Neural crest cell (in vitro differentiated cells): ENCODE measurements around the gene APBA1. TPM values are rescaled to one million over a fixed set of nuclear protein-coding genes. Genes with fewer than 3 reads are reported as not detected.
A peak's percentile ranks its signal among the peaks of the same experiment; 100 is the strongest.

Source experiments
- DNase-seq: peaks from one replicate; pipeline ENCODE4 v3.0.0; 2021; ENCODE audit warnings: low read depth, mixed read lengths, low spot score
- H3K27ac Mint-ChIP-seq: one replicate; pipeline ENCODE4 v1.8.0; 2021; ENCODE audit warnings: mild to moderate bottlenecking, mixed read lengths; ENCODE audit not compliant: unreplicated experiment
- H3K27me3 Mint-ChIP-seq: 2 replicates; pipeline ENCODE4 v1.8.0; 2021; ENCODE audit warnings: low read depth, mild to moderate bottlenecking, mixed read lengths
- H3K36me3 Mint-ChIP-seq: 2 replicates; pipeline ENCODE4 v1.8.0; 2021; ENCODE audit warnings: low read depth, mild to moderate bottlenecking, mixed read lengths
- H3K4me1 Mint-ChIP-seq: 2 replicates; pipeline ENCODE4 v1.8.0; 2021; ENCODE audit warnings: mixed read lengths
- H3K4me3 Mint-ChIP-seq: one replicate; pipeline ENCODE4 v1.8.0; 2021; ENCODE audit warnings: mild to moderate bottlenecking, mixed read lengths
- H3K9me3 Mint-ChIP-seq: 2 replicates; pipeline ENCODE4 v1.8.0; 2021; ENCODE audit warnings: mixed read lengths
- total RNA-seq: library from RNA; stranded (reverse); gene quantifications from 2 replicates; pipeline ENCODE4 v1.2.1, GENCODE V29; 2021
- TF ChIP-seq, protein P1 (sequence below): fragments of 200-600 bp; sonication (generic); conservative IDR thresholded peaks from 2 replicates; pipeline ENCODE4 v1.5.0; 2021; ENCODE audit warnings: antibody characterized with exemption, mild to moderate bottlenecking

The APBA1 gene
- total RNA-seq, 1 donor from 2014 or later = 3.7 TPM

DNA sequence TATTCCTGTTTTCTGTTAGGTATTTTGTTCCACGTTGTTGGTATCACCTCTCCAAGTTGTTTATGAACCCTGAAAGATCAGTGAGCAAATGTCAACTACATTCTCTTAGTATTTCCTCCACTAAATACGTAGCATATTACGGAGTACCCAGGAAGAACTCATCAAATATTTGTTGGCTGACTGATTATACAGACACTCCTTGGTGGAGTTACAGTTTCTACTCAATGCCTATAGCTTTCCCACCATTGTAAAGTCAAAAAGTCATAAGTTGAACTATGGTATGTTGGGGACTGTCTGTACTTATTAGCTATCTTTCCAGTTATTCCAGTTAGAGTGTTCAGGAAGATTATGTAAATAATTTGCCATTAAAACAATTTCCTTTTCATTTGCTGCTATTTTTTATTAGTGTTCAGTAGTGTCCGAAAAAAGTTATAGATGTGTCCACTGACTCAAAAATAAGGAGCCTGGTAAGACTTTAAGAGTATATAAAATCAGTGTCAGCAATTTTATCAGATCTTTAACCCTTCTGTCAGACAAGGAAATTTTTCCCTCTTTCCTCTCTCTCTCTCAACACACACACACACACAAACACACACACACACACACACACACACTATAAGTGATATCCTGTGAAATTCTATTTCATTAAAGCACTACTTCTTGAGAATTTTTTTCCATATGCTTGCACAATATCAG is 6.8 kb upstream of the APBA1 start:
- Mint-ChIP-seq H3K27ac (no peak overlapping the region), H3K9me3 (no peaks in the 10 kb centered on the region), H3K36me3 (no peaks in the 10 kb centered on the region), H3K4me1 (no peaks in the 10 kb centered on the region), H3K4me3 (no peak overlapping the region), H3K27me3 (no peaks in the 10 kb centered on the region)
- DNase-seq = no peak
- TF ChIP-seq, protein P1, sequence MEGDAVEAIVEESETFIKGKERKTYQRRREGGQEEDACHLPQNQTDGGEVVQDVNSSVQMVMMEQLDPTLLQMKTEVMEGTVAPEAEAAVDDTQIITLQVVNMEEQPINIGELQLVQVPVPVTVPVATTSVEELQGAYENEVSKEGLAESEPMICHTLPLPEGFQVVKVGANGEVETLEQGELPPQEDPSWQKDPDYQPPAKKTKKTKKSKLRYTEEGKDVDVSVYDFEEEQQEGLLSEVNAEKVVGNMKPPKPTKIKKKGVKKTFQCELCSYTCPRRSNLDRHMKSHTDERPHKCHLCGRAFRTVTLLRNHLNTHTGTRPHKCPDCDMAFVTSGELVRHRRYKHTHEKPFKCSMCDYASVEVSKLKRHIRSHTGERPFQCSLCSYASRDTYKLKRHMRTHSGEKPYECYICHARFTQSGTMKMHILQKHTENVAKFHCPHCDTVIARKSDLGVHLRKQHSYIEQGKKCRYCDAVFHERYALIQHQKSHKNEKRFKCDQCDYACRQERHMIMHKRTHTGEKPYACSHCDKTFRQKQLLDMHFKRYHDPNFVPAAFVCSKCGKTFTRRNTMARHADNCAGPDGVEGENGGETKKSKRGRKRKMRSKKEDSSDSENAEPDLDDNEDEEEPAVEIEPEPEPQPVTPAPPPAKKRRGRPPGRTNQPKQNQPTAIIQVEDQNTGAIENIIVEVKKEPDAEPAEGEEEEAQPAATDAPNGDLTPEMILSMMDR = no peak

DNA sequence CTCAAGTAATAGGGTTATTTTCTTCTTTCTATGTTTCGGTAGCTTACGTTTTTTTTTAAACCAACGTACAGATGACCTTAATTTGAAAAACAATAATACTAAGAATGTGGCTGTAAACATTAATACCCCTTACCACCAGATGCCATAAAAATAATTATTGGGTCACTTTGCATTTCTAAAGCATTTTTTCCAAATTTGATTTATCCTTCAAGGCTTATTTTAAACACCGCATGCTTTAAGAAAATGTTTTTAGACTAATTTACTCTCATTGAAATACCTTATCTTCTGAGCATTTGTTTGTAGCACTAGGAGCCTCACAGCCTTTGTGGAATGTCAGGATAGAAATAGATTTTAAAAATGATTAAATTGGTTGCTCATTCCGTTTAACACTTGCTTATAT is 5.8 kb upstream of the APBA1 start:
- no peaks in the 10 kb centered on the region for H3K27me3 Mint-ChIP-seq
- peaks cover 5% of the 10 kb centered on the region for H3K4me1 Mint-ChIP-seq
- H3K9me3 Mint-ChIP-seq = no peaks in the 10 kb centered on the region
- no peak overlapping the region for H3K27ac Mint-ChIP-seq
- TF ChIP-seq, protein P1 = no peak
- H3K4me3 Mint-ChIP-seq = no peak overlapping the region
- H3K36me3 Mint-ChIP-seq = no peaks in the 10 kb centered on the region
- no peak for DNase-seq

DNA sequence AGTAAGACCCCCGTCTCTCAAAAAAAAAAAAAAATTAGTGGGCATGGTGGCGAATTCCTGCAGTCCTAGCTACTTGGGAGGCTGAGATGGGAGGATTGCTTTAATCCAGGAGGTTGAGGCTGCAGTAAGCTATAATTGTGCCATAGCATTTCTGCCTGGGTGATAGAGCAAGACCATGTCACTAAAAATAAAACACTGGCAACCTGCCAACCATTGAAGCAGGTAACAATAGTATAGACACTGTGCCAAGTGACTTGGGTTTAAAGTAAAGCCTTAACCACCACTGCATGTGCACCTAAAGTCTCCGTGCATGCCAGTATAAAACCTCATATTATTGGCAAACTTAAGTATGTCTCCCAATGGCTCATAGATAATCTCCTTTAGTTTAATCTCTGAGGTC is 3.4 kb upstream of the APBA1 start:
- H3K27ac Mint-ChIP-seq = no peak overlapping the region
- no peaks in the 10 kb centered on the region for H3K36me3 Mint-ChIP-seq
- TF ChIP-seq, protein P1 = no peak
- H3K27me3 Mint-ChIP-seq = peaks cover 13% of the 10 kb centered on the region
- DNase-seq = no peak
- no peaks in the 10 kb centered on the region for H3K9me3 Mint-ChIP-seq
- no peak overlapping the region for H3K4me3 Mint-ChIP-seq
- H3K4me1 Mint-ChIP-seq = peaks cover 17% of the 10 kb centered on the region

GRCh38 chr9:69674716-69675438 is 2.7 kb upstream of the APBA1 start:
- DNase-seq = no peak
- H3K36me3 Mint-ChIP-seq = no peaks in the 10 kb centered on the region
- TF ChIP-seq, protein P1 = no peak
- H3K4me3 Mint-ChIP-seq = peak overlapping the region; percentile 90
- H3K27ac Mint-ChIP-seq = no peak overlapping the region
- no peaks in the 10 kb centered on the region for H3K9me3 Mint-ChIP-seq
- peaks cover 17% of the 10 kb centered on the region for H3K4me1 Mint-ChIP-seq
- peaks cover 18% of the 10 kb centered on the region for H3K27me3 Mint-ChIP-seq

- Mint-ChIP-seq H3K4me3 (peak overlapping the region; percentile 90), H3K9me3 (no peaks in the 10 kb centered on the region), H3K27ac (no peak overlapping the region), H3K4me1 (peaks cover 17% of the 10 kb centered on the region), H3K36me3 (no peaks in the 10 kb centered on the region), H3K27me3 (peaks cover 21% of the 10 kb centered on the region)
- no peak for DNase-seq
- TF ChIP-seq, protein P1 = no peak
Observed at GRCh38 chr9:69674112-69674685, 2.0 kb upstream of the APBA1 start.
